ENCODE data around the gene HAND1.

DNA sequence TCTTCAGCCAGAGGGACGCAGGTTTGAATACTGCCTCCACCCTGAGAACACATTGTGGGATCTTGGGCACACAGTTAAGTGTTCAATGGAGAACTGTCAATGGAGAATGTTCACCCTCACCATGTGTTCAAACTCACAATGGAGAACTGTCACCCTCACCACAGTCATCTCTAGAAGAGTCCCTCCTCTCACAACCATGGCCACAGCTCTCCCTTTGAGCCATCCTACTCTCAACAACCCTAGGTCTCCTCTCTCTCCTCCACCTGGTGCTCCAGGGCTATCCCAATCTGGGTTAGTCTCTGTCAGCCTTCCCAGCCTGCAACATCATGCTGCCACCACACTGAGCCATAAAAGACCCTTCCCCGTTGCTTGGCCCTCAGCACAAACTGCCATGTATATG is 36.3 kb upstream of the HAND1 start:
- TF ChIP-seq, protein P1, sequence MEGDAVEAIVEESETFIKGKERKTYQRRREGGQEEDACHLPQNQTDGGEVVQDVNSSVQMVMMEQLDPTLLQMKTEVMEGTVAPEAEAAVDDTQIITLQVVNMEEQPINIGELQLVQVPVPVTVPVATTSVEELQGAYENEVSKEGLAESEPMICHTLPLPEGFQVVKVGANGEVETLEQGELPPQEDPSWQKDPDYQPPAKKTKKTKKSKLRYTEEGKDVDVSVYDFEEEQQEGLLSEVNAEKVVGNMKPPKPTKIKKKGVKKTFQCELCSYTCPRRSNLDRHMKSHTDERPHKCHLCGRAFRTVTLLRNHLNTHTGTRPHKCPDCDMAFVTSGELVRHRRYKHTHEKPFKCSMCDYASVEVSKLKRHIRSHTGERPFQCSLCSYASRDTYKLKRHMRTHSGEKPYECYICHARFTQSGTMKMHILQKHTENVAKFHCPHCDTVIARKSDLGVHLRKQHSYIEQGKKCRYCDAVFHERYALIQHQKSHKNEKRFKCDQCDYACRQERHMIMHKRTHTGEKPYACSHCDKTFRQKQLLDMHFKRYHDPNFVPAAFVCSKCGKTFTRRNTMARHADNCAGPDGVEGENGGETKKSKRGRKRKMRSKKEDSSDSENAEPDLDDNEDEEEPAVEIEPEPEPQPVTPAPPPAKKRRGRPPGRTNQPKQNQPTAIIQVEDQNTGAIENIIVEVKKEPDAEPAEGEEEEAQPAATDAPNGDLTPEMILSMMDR (IDR thresholded peaks at IDR 0.05), result no peak
- TF ChIP-seq POLR2A (IDR thresholded peaks at IDR 0.05; ENCODE audit: low read depth), result no peak

All from esophagus muscularis mucosa (tissue), 3 donors.